ENCODE measurements around the gene ZNF397.

GRCh38 chr18:35227254-35227653 is 13.6 kb upstream of the ZNF397 start:
- TF ChIP-seq CTCF (IDR thresholded peaks at IDR 0.05) (no peak), ZFX (IDR thresholded peaks at IDR 0.05; ENCODE audit: borderline replicate concordance) (no peak)
